Measurements from ENCODE around the gene HHATL. TPM values are rescaled to one million over a fixed set of nuclear protein-coding genes. Genes with fewer than 3 reads are reported as not detected.

HHATL gene
- total RNA-seq, 1 experiment from 2014 or later, result 0.92 TPM

DNA sequence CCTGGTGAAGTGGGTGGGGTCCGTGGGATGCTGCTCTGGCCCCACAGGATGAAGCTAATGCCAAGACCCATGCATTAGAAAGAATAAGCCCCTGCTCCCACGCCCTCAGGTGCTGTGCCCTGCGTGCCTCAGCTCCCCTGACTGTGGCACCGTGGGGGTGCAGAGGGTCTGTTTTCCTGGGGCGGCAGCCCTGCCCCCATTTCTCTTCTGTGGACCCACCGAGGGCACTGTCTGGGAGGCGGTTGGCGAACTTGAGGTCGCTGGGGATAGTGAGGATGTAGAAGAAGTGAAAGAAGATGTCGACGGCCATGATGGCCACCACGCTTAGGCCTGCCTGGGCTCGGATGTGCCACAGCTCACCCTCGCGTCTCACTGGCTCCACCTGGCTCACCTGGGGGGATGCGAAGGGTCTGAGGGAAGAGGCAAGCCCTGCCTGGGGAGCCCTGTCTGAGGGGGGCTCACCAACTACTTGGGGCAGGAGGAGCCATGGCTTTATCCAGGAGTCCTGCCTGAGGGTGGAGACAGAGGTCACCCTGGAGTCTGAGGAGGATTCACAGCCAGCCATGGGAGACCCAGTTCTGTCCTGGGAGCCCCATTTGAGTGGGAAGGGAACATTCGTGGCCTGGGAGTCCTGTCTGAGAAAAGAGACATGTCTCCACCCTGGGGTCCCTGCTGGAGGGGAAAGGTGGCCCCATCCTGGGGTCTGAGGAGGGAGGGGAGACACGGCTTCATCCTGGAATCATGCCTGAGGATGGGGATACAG is 5.1 kb downstream of the HHATL start:
- H3K4me1 Mint-ChIP-seq, result peaks cover 5% of the 10 kb centered on the region
- no peaks in the 10 kb centered on the region for H3K36me3 Mint-ChIP-seq
- H3K4me3 Mint-ChIP-seq, result no peak overlapping the region
- ATAC-seq (no peak), DNase-seq (ENCODE audit: low spot score) (no peak)
- no peak overlapping the region for H3K27ac Mint-ChIP-seq
- no peak for TF ChIP-seq JUN (CRISPR knock-in tag; IDR thresholded peaks at IDR 0.05)
- no peak for TF ChIP-seq IRF2 (CRISPR knock-in tag; IDR thresholded peaks at IDR 0.05; ENCODE audit: borderline replicate concordance, low read depth)
- TF ChIP-seq, protein P1, sequence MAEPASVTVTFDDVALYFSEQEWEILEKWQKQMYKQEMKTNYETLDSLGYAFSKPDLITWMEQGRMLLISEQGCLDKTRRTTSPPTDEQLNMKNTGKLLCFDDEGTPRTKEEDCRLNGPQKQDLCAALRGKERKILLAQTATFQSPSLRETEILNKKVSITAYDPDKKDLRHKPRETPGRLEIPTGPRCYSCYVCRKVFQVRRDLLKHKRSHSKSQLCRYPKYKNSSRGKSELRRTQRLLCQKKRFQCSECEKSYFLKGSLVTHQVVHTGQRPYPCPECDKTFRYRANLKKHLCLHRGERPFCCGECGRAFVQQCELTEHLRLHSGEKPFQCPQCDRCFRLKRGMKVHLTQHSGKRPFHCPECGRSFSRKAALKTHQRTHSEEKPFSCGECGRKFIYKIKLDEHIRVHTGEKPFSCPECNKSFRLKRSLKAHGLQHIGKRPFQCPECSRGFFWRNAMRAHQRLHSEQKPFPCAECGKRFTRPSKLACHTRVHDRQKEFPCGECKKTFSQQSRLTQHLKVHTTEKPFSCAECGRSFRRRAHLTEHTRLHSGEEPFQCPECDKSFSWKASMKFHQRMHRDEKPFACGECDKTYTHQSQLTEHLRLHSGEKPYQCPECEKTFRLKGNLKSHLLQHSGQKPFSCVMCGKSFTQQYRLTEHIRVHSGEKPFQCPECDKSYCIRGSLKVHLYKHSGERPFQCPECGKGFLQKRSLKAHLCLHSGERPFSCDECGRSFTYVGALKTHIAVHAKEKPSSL (CRISPR knock-in tag; conservative IDR thresholded peaks at IDR 0.05), result no peak
- TF ChIP-seq, protein P2, sequence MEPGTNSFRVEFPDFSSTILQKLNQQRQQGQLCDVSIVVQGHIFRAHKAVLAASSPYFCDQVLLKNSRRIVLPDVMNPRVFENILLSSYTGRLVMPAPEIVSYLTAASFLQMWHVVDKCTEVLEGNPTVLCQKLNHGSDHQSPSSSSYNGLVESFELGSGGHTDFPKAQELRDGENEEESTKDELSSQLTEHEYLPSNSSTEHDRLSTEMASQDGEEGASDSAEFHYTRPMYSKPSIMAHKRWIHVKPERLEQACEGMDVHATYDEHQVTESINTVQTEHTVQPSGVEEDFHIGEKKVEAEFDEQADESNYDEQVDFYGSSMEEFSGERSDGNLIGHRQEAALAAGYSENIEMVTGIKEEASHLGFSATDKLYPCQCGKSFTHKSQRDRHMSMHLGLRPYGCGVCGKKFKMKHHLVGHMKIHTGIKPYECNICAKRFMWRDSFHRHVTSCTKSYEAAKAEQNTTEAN (CRISPR knock-in tag; IDR thresholded peaks at IDR 0.05), result no peak
- TF ChIP-seq GABPB1 (CRISPR knock-in tag; IDR thresholded peaks at IDR 0.05), result no peak
- TF ChIP-seq, protein P3, sequence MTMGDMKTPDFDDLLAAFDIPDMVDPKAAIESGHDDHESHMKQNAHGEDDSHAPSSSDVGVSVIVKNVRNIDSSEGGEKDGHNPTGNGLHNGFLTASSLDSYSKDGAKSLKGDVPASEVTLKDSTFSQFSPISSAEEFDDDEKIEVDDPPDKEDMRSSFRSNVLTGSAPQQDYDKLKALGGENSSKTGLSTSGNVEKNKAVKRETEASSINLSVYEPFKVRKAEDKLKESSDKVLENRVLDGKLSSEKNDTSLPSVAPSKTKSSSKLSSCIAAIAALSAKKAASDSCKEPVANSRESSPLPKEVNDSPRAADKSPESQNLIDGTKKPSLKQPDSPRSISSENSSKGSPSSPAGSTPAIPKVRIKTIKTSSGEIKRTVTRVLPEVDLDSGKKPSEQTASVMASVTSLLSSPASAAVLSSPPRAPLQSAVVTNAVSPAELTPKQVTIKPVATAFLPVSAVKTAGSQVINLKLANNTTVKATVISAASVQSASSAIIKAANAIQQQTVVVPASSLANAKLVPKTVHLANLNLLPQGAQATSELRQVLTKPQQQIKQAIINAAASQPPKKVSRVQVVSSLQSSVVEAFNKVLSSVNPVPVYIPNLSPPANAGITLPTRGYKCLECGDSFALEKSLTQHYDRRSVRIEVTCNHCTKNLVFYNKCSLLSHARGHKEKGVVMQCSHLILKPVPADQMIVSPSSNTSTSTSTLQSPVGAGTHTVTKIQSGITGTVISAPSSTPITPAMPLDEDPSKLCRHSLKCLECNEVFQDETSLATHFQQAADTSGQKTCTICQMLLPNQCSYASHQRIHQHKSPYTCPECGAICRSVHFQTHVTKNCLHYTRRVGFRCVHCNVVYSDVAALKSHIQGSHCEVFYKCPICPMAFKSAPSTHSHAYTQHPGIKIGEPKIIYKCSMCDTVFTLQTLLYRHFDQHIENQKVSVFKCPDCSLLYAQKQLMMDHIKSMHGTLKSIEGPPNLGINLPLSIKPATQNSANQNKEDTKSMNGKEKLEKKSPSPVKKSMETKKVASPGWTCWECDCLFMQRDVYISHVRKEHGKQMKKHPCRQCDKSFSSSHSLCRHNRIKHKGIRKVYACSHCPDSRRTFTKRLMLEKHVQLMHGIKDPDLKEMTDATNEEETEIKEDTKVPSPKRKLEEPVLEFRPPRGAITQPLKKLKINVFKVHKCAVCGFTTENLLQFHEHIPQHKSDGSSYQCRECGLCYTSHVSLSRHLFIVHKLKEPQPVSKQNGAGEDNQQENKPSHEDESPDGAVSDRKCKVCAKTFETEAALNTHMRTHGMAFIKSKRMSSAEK (CRISPR knock-in tag; IDR thresholded peaks at IDR 0.05; ENCODE audit: borderline replicate concordance), result no peak
- TF ChIP-seq, protein P4, sequence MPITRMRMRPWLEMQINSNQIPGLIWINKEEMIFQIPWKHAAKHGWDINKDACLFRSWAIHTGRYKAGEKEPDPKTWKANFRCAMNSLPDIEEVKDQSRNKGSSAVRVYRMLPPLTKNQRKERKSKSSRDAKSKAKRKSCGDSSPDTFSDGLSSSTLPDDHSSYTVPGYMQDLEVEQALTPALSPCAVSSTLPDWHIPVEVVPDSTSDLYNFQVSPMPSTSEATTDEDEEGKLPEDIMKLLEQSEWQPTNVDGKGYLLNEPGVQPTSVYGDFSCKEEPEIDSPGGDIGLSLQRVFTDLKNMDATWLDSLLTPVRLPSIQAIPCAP (CRISPR knock-in tag; IDR thresholded peaks at IDR 0.05), result no peak
- TF ChIP-seq NR1H2 (CRISPR knock-in tag; IDR thresholded peaks at IDR 0.05), result no peak
- TF ChIP-seq, protein P5, sequence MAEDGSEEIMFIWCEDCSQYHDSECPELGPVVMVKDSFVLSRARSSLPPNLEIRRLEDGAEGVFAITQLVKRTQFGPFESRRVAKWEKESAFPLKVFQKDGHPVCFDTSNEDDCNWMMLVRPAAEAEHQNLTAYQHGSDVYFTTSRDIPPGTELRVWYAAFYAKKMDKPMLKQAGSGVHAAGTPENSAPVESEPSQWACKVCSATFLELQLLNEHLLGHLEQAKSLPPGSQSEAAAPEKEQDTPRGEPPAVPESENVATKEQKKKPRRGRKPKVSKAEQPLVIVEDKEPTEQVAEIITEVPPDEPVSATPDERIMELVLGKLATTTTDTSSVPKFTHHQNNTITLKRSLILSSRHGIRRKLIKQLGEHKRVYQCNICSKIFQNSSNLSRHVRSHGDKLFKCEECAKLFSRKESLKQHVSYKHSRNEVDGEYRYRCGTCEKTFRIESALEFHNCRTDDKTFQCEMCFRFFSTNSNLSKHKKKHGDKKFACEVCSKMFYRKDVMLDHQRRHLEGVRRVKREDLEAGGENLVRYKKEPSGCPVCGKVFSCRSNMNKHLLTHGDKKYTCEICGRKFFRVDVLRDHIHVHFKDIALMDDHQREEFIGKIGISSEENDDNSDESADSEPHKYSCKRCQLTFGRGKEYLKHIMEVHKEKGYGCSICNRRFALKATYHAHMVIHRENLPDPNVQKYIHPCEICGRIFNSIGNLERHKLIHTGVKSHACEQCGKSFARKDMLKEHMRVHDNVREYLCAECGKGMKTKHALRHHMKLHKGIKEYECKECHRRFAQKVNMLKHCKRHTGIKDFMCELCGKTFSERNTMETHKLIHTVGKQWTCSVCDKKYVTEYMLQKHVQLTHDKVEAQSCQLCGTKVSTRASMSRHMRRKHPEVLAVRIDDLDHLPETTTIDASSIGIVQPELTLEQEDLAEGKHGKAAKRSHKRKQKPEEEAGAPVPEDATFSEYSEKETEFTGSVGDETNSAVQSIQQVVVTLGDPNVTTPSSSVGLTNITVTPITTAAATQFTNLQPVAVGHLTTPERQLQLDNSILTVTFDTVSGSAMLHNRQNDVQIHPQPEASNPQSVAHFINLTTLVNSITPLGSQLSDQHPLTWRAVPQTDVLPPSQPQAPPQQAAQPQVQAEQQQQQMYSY (CRISPR knock-in tag; IDR thresholded peaks at IDR 0.05), result no peak
- no peaks in the 10 kb centered on the region for H3K27me3 Mint-ChIP-seq (ENCODE audit: low read depth)
- ChIA-PET POLR2A (no interaction called here), CTCF (interaction anchor here (0.9 to 1.1 kb wide), 2 partner anchors 36 to 58 kb away, joined by 3 read pairs; no protein-coding TSS in a partner anchor)
- H3K9me3 Mint-ChIP-seq, result no peaks in the 10 kb centered on the region
